HepG2 (cell line): ENCODE measurements around the gene QRSL1. TPM values are rescaled to one million over a fixed set of nuclear protein-coding genes. Genes with fewer than 3 reads are reported as not detected.

ENCODE experiments used
- ATAC-seq: fragments of 200-7000 bp; cut with Tn5 transposase; 3 replicates; pipeline ENCODE4 v1.9.1; 2020; ENCODE audit warnings: mild to moderate bottlenecking, moderate library complexity
- BruUV-seq: library from RNA; stranded (reverse); fragments of 400-500 nt; replicated peaks from 2 replicates; lab custom pipeline; 2021; lab: Mats Ljungman, UMichigan
- CTCF ChIA-PET: fragments of 300-600 bp; formaldehyde crosslinking; extraction: SDS; loops from one replicate; lab custom pipeline; 2021; ENCODE audit warnings: low total read pairs, inconsistent platforms, low intra/inter-chr PET ratio; lab: Yijun Ruan, JAX
- POLR2A ChIA-PET: fragments of 350-600 bp; sonication (Branson Sonifier 250); formaldehyde crosslinking; loops from one replicate; lab custom pipeline; 2020; ENCODE audit warnings: antibody characterized with exemption, inconsistent platforms; lab: Yijun Ruan, JAX
- DNase-seq: peaks from one replicate; pipeline ENCODE4 v3.0.0-alpha.2; 2015; ENCODE audit warnings: low spot score
- FAIRE-seq: peaks from 3 replicates; lab custom pipeline; 2011; peaks lifted over from hg19 to GRCh38; lab: Jason Lieb, UNC
- H2AFZ ChIP-seq: one replicate; pipeline ENCODE4 v1.6.1; 2011; ENCODE audit warnings: low read length, inconsistent platforms
- H3K27ac ChIP-seq: fragments of 300-600 bp; 3 replicates; pipeline ENCODE4 v1.8.0; 2011; ENCODE audit warnings: mixed run types, mild to moderate bottlenecking, mixed read lengths, low read length, inconsistent platforms; ENCODE audit not compliant: insufficient read depth; ENCODE audit errors: extremely low read length
- H3K27me3 ChIP-seq, 2 experiments: fragments of 200-600 bp in 1 of 2; 2 replicates in 1 of 2; 3 replicates in 1 of 2; pipeline versions ENCODE4 v1.6.0 to v1.8.0; 2011; ENCODE audit warnings: low read length in 2 of 2, mild to moderate bottlenecking in 2 of 2, moderate library complexity in 2 of 2, inconsistent platforms in 1 of 2; ENCODE audit not compliant: insufficient read depth in 2 of 2, control insufficient read depth in 1 of 2
- H3K36me3 ChIP-seq, 2 experiments: fragments of 200-600 bp in 1 of 2; replicated peaks in 1 of 2; 2 replicates in 1 of 2; 3 replicates in 1 of 2; pipeline versions ENCODE4 v1.5.1 to v1.8.0; 2011; ENCODE audit warnings: low read length in 2 of 2, inconsistent platforms in 1 of 2; ENCODE audit not compliant: insufficient read depth in 2 of 2, control insufficient read depth in 1 of 2
- H3K4me1 ChIP-seq: 2 replicates; pipeline ENCODE4 v1.5.1; 2012; ENCODE audit warnings: low read length, inconsistent platforms; ENCODE audit not compliant: insufficient read depth
- H3K4me2 ChIP-seq: 2 replicates; pipeline ENCODE4 v1.6.0; 2011; ENCODE audit warnings: low read depth, low read length, inconsistent platforms
- H3K4me3 ChIP-seq, 3 experiments: fragments of 200-600 bp in 1 of 3; sonication (generic), shearing (Covaris generic) in 1 of 3; replicated peaks in 1 of 3; 2 replicates each; pipeline ENCODE4 v1.5.1; 2011 to 2016; ENCODE audit warnings: low read length in 3 of 3, inconsistent platforms in 2 of 3, low read depth in 2 of 3, mild to moderate bottlenecking in 2 of 3, control low read depth in 1 of 3, mixed read lengths in 1 of 3; ENCODE audit not compliant: insufficient read depth in 1 of 3
- H3K79me2 ChIP-seq: one replicate; pipeline ENCODE4 v1.6.1; 2011; ENCODE audit warnings: low read length, inconsistent platforms; ENCODE audit not compliant: insufficient read depth
- H3K9ac ChIP-seq: 2 replicates; pipeline ENCODE4 v1.6.0; 2011; ENCODE audit warnings: mild to moderate bottlenecking, low read depth, low read length, inconsistent platforms; ENCODE audit not compliant: insufficient read depth
- H3K9me3 ChIP-seq: 2 replicates; pipeline ENCODE4 v1.5.1; 2012; ENCODE audit warnings: mild to moderate bottlenecking, low read length
- H4K20me1 ChIP-seq: 2 replicates; pipeline ENCODE4 v1.6.0; 2011; ENCODE audit warnings: inconsistent platforms, mild to moderate bottlenecking, low read length, moderate library complexity; ENCODE audit not compliant: insufficient read depth
- AGO1 ChIP-seq: fragments of 200-400 bp; formaldehyde crosslinking; IDR thresholded peaks from 2 replicates; pipeline ENCODE4 v1.6.1; 2017; ENCODE audit warnings: mild to moderate bottlenecking, low read depth, low read length, moderate library complexity; ENCODE audit not compliant: poor library complexity, severe bottlenecking
- SOX13 ChIP-seq, 3 experiments: fragments of 450-650 bp in 1 of 3; sonication (generic) in 1 of 3; formaldehyde crosslinking in 1 of 3; IDR thresholded peaks in 2 of 3; conservative IDR thresholded peaks in 1 of 3; 2 replicates each; pipeline versions ENCODE4 v1.5.0 to v1.6.1; 2016 to 2020; ENCODE audit warnings: antibody characterized with exemption in 1 of 3, mild to moderate bottlenecking in 1 of 3, missing compliant biosample characterization in 1 of 3, missing genetic modification reagents in 1 of 3, moderate library complexity in 1 of 3
- SP2 ChIP-seq: sonication (generic); formaldehyde crosslinking; IDR thresholded peaks from 2 replicates; pipeline ENCODE4 v1.5.1; 2020; ENCODE audit warnings: mild to moderate bottlenecking, missing genetic modification reagents
- TMF1 ChIP-seq: sonication (generic); formaldehyde crosslinking; IDR thresholded peaks from 2 replicates; pipeline ENCODE4 v1.8.1; 2022; ENCODE audit warnings: low read depth, missing genetic modification reagents
- TRAFD1 ChIP-seq: sonication (generic); formaldehyde crosslinking; IDR thresholded peaks from 2 replicates; pipeline ENCODE4 v1.5.1; 2020; ENCODE audit warnings: missing genetic modification reagents, mild to moderate bottlenecking, borderline replicate concordance
- ZNF136 ChIP-seq: sonication (generic); formaldehyde crosslinking; IDR thresholded peaks from 2 replicates; pipeline ENCODE4 v1.8.1; 2022; ENCODE audit warnings: low read depth, mild to moderate bottlenecking, moderate library complexity, missing genetic modification reagents
- ZNF34 ChIP-seq: sonication (generic); formaldehyde crosslinking; IDR thresholded peaks from 2 replicates; pipeline ENCODE4 v1.4.0; 2020; ENCODE audit warnings: mild to moderate bottlenecking, missing genetic modification reagents, borderline replicate concordance
- ZNF777 ChIP-seq: sonication (generic); formaldehyde crosslinking; IDR thresholded peaks from 2 replicates; pipeline ENCODE4 v1.4.0; 2020; ENCODE audit warnings: missing genetic modification reagents
- WGBS: methylation state at CpG from one replicate; pipeline ENCODE4 v1.1.6; 2017; ENCODE audit warnings: low lambda C conversion rate; 5-methylcytosine and 5-hydroxymethylcytosine counted together
- in situ Hi-C: cut with HindIII; loops from 2 replicates; pipeline ENCODE4 v1.10.0; 2017; ENCODE audit warnings: low pct_unique_long_range_greater_than_20kb; ENCODE audit not compliant: extremely low pct_ligation_motif_present
- intact Hi-C: fragments of 100-400 bp; cut with micrococcal nuclease; formaldehyde crosslinking; loops from one replicate; pipeline ENCODE4 v1.10.0; 2022; ENCODE audit not compliant: unreplicated experiment
- polyA plus RNA-seq, 8 experiments: library from polyadenylated mRNA; depleted of rRNA in 3 of 8; stranded (reverse) in 7 of 8; unstranded in 1 of 8; fragments of >200 nt; fragmentation: Illumina TruSeq in 4 of 8; extraction: Trizol in 4 of 8; gene quantifications; 2 replicates each; pipeline versions ENCODE4 v1.2.1 to v1.2.3, GENCODE V29; 2011 to 2016; ENCODE audit warnings: low read depth in 4 of 8, missing spikeins in 1 of 8, mixed read lengths in 1 of 8; ENCODE audit not compliant: insufficient read depth in 1 of 8
- total RNA-seq, 5 experiments: library from RNA; depleted of rRNA; stranded (reverse); fragments of >200 nt; fragmentation: Illumina TruSeq; extraction: Trizol; gene quantifications; 2 replicates each; pipeline ENCODE4 v1.2.3, GENCODE V29; 2016; ENCODE audit warnings: low read depth in 1 of 5
- TF ChIP-seq, protein P1 (sequence below): sonication (generic); formaldehyde crosslinking; IDR thresholded peaks from 2 replicates; pipeline ENCODE4 v1.5.1; 2020; ENCODE audit warnings: mild to moderate bottlenecking, missing genetic modification reagents, borderline replicate concordance
- TF ChIP-seq, protein P2 (sequence below): sonication (generic); formaldehyde crosslinking; IDR thresholded peaks from 2 replicates; pipeline ENCODE4 v1.5.0; 2020; ENCODE audit warnings: missing genetic modification reagents, mild to moderate bottlenecking, borderline replicate concordance

The QRSL1 gene
- total and polyA plus RNA-seq, 2 of the 13 experiments (the other 11 are each of a cell fraction or from before 2014, with no cell fraction given), result 8.2 to 22.3 TPM

DNA sequence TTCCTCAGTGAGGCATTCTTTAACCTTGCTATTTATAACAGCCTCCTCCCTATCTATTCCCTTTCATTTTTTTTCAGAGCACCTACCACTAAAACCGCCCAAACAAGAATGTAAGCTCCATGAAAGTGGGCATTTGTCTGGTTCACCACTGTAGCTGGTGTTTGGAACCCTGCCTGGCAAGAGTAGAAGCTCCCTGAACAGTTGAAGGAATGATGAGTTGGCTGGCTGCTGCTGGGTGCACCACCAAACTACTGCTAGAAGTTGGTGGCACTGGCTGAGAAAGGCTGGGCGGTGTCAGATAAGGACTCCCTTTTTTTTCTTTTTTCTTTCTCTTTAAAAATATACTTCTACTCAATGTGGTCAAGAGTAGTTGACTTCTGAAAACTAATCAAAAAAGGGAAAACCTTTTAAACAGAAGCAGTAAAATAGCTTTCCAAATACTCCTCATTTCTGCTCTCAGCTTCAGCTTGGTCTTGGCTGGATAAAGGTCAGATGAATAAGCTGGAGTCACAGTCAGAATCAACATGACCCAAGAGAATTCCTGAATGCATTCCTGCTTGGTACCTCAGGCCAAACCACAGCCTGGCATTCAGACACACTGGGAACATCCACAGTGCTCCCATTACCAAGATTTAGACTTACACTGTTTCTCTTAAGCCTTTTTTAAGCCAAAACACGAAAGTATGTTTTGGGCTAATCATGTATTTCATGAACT, 38.1 kb upstream of the QRSL1 start (continued):
- TF ChIP-seq, protein P1, sequence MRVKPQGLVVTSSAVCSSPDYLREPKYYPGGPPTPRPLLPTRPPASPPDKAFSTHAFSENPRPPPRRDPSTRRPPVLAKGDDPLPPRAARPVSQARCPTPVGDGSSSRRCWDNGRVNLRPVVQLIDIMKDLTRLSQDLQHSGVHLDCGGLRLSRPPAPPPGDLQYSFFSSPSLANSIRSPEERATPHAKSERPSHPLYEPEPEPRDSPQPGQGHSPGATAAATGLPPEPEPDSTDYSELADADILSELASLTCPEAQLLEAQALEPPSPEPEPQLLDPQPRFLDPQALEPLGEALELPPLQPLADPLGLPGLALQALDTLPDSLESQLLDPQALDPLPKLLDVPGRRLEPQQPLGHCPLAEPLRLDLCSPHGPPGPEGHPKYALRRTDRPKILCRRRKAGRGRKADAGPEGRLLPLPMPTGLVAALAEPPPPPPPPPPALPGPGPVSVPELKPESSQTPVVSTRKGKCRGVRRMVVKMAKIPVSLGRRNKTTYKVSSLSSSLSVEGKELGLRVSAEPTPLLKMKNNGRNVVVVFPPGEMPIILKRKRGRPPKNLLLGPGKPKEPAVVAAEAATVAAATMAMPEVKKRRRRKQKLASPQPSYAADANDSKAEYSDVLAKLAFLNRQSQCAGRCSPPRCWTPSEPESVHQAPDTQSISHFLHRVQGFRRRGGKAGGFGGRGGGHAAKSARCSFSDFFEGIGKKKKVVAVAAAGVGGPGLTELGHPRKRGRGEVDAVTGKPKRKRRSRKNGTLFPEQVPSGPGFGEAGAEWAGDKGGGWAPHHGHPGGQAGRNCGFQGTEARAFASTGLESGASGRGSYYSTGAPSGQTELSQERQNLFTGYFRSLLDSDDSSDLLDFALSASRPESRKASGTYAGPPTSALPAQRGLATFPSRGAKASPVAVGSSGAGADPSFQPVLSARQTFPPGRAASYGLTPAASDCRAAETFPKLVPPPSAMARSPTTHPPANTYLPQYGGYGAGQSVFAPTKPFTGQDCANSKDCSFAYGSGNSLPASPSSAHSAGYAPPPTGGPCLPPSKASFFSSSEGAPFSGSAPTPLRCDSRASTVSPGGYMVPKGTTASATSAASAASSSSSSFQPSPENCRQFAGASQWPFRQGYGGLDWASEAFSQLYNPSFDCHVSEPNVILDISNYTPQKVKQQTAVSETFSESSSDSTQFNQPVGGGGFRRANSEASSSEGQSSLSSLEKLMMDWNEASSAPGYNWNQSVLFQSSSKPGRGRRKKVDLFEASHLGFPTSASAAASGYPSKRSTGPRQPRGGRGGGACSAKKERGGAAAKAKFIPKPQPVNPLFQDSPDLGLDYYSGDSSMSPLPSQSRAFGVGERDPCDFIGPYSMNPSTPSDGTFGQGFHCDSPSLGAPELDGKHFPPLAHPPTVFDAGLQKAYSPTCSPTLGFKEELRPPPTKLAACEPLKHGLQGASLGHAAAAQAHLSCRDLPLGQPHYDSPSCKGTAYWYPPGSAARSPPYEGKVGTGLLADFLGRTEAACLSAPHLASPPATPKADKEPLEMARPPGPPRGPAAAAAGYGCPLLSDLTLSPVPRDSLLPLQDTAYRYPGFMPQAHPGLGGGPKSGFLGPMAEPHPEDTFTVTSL (CRISPR knock-in tag), result no peak
- no peak for TF ChIP-seq SOX13 (IDR thresholded peaks at IDR 0.05)
- TF ChIP-seq SOX13 (CRISPR knock-in tag; conservative IDR thresholded peaks at IDR 0.05 in 1 of 2, IDR thresholded peaks at IDR 0.05 in 1 of 2), result no peak

GRCh38 chr6:106599440-106599839, 29.9 kb upstream of the QRSL1 start:
- Histone ChIP-seq H3K4me2 (no peak overlapping the region), H3K9me3 (no peaks in the 10 kb centered on the region), H3K9ac (no peak overlapping the region), H3K4me1 (no peaks in the 10 kb centered on the region), H4K20me1 (no peaks in the 10 kb centered on the region), H3K79me2 (no peaks in the 10 kb centered on the region), H3K27ac (no peak overlapping the region), H3K27me3 (no peaks in the 10 kb centered on the region), H3K4me3 (no peak overlapping the region), H3K36me3 (no peaks in the 10 kb centered on the region), H2AFZ (no peak overlapping the region)
- BruUV-seq, result no TSS peak
- DNase-seq, result no peak
- no peak for FAIRE-seq
- 97% methylated on average over 1 of the region's 2 CpGs for WGBS
- no peak for ATAC-seq
- in situ Hi-C loops (no loop called here), intact Hi-C loops (no loop called here)
- ChIA-PET POLR2A (no interaction called here), CTCF (no interaction called here)
- TF ChIP-seq ZNF34 (no peak), ZNF136 (CRISPR knock-in tag) (no peak), TRAFD1 (no peak), AGO1 (no peak), TMF1 (no peak), SP2 (CRISPR knock-in tag) (no peak), ZNF777 (CRISPR knock-in tag) (no peak)
- TF ChIP-seq, protein P2, sequence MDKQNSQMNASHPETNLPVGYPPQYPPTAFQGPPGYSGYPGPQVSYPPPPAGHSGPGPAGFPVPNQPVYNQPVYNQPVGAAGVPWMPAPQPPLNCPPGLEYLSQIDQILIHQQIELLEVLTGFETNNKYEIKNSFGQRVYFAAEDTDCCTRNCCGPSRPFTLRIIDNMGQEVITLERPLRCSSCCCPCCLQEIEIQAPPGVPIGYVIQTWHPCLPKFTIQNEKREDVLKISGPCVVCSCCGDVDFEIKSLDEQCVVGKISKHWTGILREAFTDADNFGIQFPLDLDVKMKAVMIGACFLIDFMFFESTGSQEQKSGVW (CRISPR knock-in tag), result no peak
